ENCODE measurements around the gene SORBS2. TPM values are rescaled to one million over a fixed set of nuclear protein-coding genes. Genes with fewer than 3 reads are reported as not detected.

The SORBS2 gene
- total RNA-seq, 4 donors from 2014 or later: 33.4 to 286 (median 47.6) TPM

- 18 to 24% methylated on average over 15 of the region's 32 CpGs for WGBS, 2 donors
These were observed 276.2 kb downstream of the SORBS2 start for GRCh38 chr4:185535612-185536410.

More at GRCh38 chr4:185535612-185536410, 276.2 kb downstream of the SORBS2 start:
- Histone ChIP-seq H3K4me3 (peak overlapping the region; percentile 50 to 89 (median 67)), H3K9me3 (no peaks in the 10 kb centered on the region), H3K4me1 (peaks cover 1 to 33% (median 11%) of the 10 kb centered on the region in 3 donors), H3K27ac (peak overlapping the region; percentile 89 to 97 (median 90)), H3K27me3 (peaks cover 0 to 29% (median 0%) of the 10 kb centered on the region in 4 donors), H3K36me3 (no peaks in the 10 kb centered on the region)
- no peak for DNase-seq
- intact Hi-C loops (cut with DNase I): no loop called here
- TF ChIP-seq CTCF (IDR thresholded peaks at IDR 0.05): no peak
- TF ChIP-seq POLR2A (IDR thresholded peaks at IDR 0.05): no peak

Small RNA genes lying within 50 kb of the gene (small RNA-seq; reads per million reads assigned to genes)
- gene RF00019: 0 reads per million in 4 donors
